ENCODE results near the gene DMD. TPM values are rescaled to one million over a fixed set of nuclear protein-coding genes. Genes with fewer than 3 reads are reported as not detected.

DMD gene
- total and polyA plus RNA-seq, 4 donors = 19.9 to 260 (median 111) TPM

DNA sequence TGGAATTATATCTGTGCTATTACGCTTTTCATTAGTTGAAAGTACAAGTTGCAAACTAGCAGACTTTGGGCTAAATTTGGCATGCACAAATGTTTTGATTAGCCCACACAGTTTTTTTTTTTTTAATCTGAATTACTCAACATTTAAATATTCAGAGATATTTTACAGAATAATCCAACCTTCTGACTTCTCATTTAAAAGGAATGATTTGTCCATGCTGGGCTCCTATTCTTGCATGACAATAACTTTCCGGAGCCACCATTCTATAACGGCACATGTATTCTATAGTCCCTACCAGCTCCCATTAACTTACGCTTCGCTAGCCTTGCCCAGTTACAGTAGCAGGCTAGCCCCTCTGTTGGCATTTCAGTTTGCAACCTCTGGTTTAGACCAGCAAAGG, 1920.2 kb downstream of the DMD start:
- Histone ChIP-seq H3K27me3 (ENCODE audit: control insufficient read depth in 1 of 2, insufficient read depth in 2 of 2, low read length in 1 of 2) (no peaks in the 10 kb centered on the region), H3K36me3 (ENCODE audit: control insufficient read depth in 1 of 2, insufficient read depth in 2 of 2, low read length in 1 of 2) (no peaks in the 10 kb centered on the region), H3K4me3 (ENCODE audit: low read length in 2 of 2) (no peak overlapping the region), H3K9me3 (ENCODE audit: control insufficient read depth, low read length) (no peaks in the 10 kb centered on the region), H3K4me1 (ENCODE audit: control insufficient read depth in 1 of 2, insufficient read depth in 2 of 2, low read length in 2 of 2) (no peaks in the 10 kb centered on the region), H3K27ac (ENCODE audit: low read depth in 1 of 2, low read length in 2 of 2) (no peak overlapping the region)
- no peak for ATAC-seq (ENCODE audit: low FRiP score)
- 58 to 74% methylated on average over 5 of the region's 5 CpGs for WGBS, 2 donors
- DNase-seq = no peak
- intact Hi-C loops (cut with DNase I) = no loop called here

GRCh38 chrX:31287861-31288260, 1923.5 kb downstream of the DMD start:
- Histone ChIP-seq H3K4me1 (ENCODE audit: control insufficient read depth in 1 of 2, insufficient read depth in 2 of 2, low read length in 2 of 2) (no peaks in the 10 kb centered on the region), H3K9me3 (ENCODE audit: control insufficient read depth, low read length) (no peaks in the 10 kb centered on the region), H3K27me3 (ENCODE audit: control insufficient read depth in 1 of 2, insufficient read depth in 2 of 2, low read length in 1 of 2) (no peaks in the 10 kb centered on the region), H3K27ac (ENCODE audit: low read depth in 1 of 2, low read length in 2 of 2) (no peak overlapping the region), H3K4me3 (ENCODE audit: low read length in 2 of 2) (no peak overlapping the region), H3K36me3 (ENCODE audit: control insufficient read depth in 1 of 2, insufficient read depth in 2 of 2, low read length in 1 of 2) (no peaks in the 10 kb centered on the region)
- intact Hi-C loops (cut with DNase I) = no loop called here
- DNase-seq = no peak
- WGBS, 2 donors = 69 to 75% methylated on average over 4 of the region's 4 CpGs
- no peak for ATAC-seq (ENCODE audit: low FRiP score)

GRCh38 chrX:31280580-31280979, 1930.8 kb downstream of the DMD start:
- no peak for DNase-seq
- Histone ChIP-seq H3K36me3 (ENCODE audit: control insufficient read depth in 1 of 2, insufficient read depth in 2 of 2, low read length in 1 of 2) (no peaks in the 10 kb centered on the region), H3K4me1 (ENCODE audit: control insufficient read depth in 1 of 2, insufficient read depth in 2 of 2, low read length in 2 of 2) (no peaks in the 10 kb centered on the region), H3K4me3 (ENCODE audit: low read length in 2 of 2) (no peak overlapping the region), H3K27me3 (ENCODE audit: control insufficient read depth in 1 of 2, insufficient read depth in 2 of 2, low read length in 1 of 2) (no peaks in the 10 kb centered on the region), H3K27ac (ENCODE audit: low read depth in 1 of 2, low read length in 2 of 2) (no peak overlapping the region), H3K9me3 (ENCODE audit: control insufficient read depth, low read length) (no peaks in the 10 kb centered on the region)
- intact Hi-C loops (cut with DNase I) = no loop called here
- ATAC-seq (ENCODE audit: low FRiP score) = no peak
- WGBS, 2 donors = 73 to 91% methylated on average over 4 of the region's 4 CpGs

DNA sequence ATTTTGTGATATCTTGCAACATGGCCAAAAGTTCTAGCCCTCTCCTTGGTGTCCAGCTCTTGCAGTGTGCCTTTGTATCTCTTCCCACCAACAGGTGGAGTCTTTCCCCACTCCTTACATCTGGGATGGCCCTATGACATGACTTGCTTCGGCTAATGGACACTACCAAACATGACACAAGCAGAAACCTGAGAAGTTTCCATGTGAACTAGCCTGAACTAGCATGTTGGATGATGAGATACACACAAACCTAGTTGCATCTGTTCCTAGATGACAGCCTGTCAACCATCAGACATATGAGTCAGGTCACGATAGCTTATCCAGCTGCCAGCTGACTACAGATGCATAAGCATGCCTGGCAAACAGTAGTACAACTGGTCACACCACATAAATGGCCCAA, 1932.0 kb downstream of the DMD start:
- Histone ChIP-seq H3K27ac (ENCODE audit: low read depth in 1 of 2, low read length in 2 of 2) (no peak overlapping the region), H3K4me1 (ENCODE audit: control insufficient read depth in 1 of 2, insufficient read depth in 2 of 2, low read length in 2 of 2) (no peaks in the 10 kb centered on the region), H3K27me3 (ENCODE audit: control insufficient read depth in 1 of 2, insufficient read depth in 2 of 2, low read length in 1 of 2) (no peaks in the 10 kb centered on the region), H3K9me3 (ENCODE audit: control insufficient read depth, low read length) (no peaks in the 10 kb centered on the region), H3K36me3 (ENCODE audit: control insufficient read depth in 1 of 2, insufficient read depth in 2 of 2, low read length in 1 of 2) (no peaks in the 10 kb centered on the region), H3K4me3 (ENCODE audit: low read length in 2 of 2) (no peak overlapping the region)
- intact Hi-C loops (cut with DNase I) = no loop called here
- no peak for ATAC-seq (ENCODE audit: low FRiP score)
- 85 to 90% methylated on average over 2 of the region's 2 CpGs for WGBS, 2 donors
- DNase-seq = no peak

GRCh38 chrX:31272472-31272775, 1938.9 kb downstream of the DMD start:
- Histone ChIP-seq H3K27me3 (ENCODE audit: control insufficient read depth in 1 of 2, insufficient read depth in 2 of 2, low read length in 1 of 2) (no peaks in the 10 kb centered on the region), H3K4me1 (ENCODE audit: control insufficient read depth in 1 of 2, insufficient read depth in 2 of 2, low read length in 2 of 2) (no peaks in the 10 kb centered on the region), H3K4me3 (ENCODE audit: low read length in 2 of 2) (no peak overlapping the region), H3K36me3 (ENCODE audit: control insufficient read depth in 1 of 2, insufficient read depth in 2 of 2, low read length in 1 of 2) (no peaks in the 10 kb centered on the region), H3K9me3 (ENCODE audit: control insufficient read depth, low read length) (no peaks in the 10 kb centered on the region), H3K27ac (ENCODE audit: low read depth in 1 of 2, low read length in 2 of 2) (no peak overlapping the region)
- DNase-seq (no peak), ATAC-seq (ENCODE audit: low FRiP score) (no peak)
- 31 to 57% methylated on average over 4 of the region's 4 CpGs for WGBS, 2 donors
- intact Hi-C loops (cut with DNase I) = no loop called here

DNA sequence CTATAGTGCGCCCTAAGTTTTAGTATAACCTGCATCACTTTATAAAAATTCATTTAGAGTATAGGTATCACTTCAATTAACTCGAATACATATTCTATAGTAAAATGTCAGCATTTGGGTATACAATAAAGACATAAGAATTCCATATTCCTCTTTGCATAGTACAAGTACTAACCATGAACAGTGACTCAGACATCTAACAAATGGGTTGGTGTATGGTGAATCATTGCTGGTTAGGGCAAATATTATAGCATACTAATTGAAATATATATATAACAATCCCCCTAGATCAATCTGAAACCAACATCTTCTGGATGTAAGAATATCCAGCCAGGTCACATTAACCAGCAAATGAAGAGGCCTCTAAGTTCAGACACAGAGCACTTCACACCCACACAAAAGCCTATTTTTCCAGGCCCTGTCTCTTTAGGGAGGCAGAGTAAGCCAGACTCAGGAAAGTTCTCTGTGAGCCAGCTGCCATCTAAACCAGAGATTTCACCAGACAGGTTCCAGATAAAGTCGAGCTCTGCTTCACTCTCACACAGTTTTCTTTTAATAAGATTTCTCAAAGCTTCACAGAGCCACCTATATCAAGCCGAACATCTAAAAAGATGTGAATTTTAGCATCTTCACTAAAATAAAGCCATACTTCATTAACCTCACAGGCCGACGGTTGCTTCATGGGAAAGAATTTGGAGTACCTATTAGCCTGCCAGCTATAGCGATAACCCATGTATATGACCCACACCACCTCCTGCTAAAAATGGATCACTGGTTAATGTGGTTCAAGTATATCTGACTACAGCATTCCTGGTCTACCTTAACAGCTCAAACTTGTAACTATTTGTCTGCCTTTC, 1939.5 kb downstream of the DMD start:
- no peaks in the 10 kb centered on the region for H3K36me3 ChIP-seq (ENCODE audit: control insufficient read depth in 1 of 2, insufficient read depth in 2 of 2, low read length in 1 of 2)
- no peak for DNase-seq
- H3K4me1 ChIP-seq (ENCODE audit: control insufficient read depth in 1 of 2, insufficient read depth in 2 of 2, low read length in 2 of 2) = no peaks in the 10 kb centered on the region
- H3K9me3 ChIP-seq (ENCODE audit: control insufficient read depth, low read length) = no peaks in the 10 kb centered on the region
- intact Hi-C loops (cut with DNase I) = no loop called here
- ATAC-seq (ENCODE audit: low FRiP score) = no peak
- 65 to 80% methylated on average over 7 of the region's 7 CpGs for WGBS, 2 donors
- H3K4me3 ChIP-seq (ENCODE audit: low read length in 2 of 2) = no peak overlapping the region
- H3K27me3 ChIP-seq (ENCODE audit: control insufficient read depth in 1 of 2, insufficient read depth in 2 of 2, low read length in 1 of 2) = no peaks in the 10 kb centered on the region
- H3K27ac ChIP-seq (ENCODE audit: low read depth in 1 of 2, low read length in 2 of 2) = no peak overlapping the region

DNA sequence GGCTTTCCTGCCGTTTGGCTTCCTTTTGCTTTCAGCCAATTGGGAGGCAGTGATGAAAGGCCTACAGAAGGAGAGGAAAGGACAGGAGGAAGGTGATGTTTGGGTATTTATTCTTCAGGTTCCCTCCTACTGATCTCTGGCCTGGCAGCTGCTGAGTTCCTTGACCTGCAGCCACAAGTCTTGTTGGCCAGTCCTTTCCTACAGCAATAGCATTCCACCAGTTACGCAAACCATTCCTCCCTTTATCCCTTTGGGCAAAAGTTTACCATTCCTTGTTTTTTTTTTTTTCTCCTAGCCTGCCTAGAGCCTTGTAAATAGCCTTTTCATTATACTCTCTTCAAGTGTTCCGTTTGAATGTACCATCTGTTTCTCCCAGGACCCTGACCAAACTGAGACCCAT, 1941.4 kb downstream of the DMD start:
- intact Hi-C loops (cut with DNase I) = no loop called here
- ATAC-seq (ENCODE audit: low FRiP score) = no peak

GRCh38 chrX:31268359-31268758, 1943.0 kb downstream of the DMD start:
- no peaks in the 10 kb centered on the region for H3K36me3 ChIP-seq (ENCODE audit: control insufficient read depth in 1 of 2, insufficient read depth in 2 of 2, low read length in 1 of 2)
- no peak overlapping the region for H3K4me3 ChIP-seq (ENCODE audit: low read length in 2 of 2)
- no peaks in the 10 kb centered on the region for H3K9me3 ChIP-seq (ENCODE audit: control insufficient read depth, low read length)
- WGBS, 2 donors = 42 to 47% methylated on average over 4 of the region's 4 CpGs
- DNase-seq (no peak), ATAC-seq (ENCODE audit: low FRiP score) (no peak)
- H3K27me3 ChIP-seq (ENCODE audit: control insufficient read depth in 1 of 2, insufficient read depth in 2 of 2, low read length in 1 of 2) = no peaks in the 10 kb centered on the region
- intact Hi-C loops (cut with DNase I) = no loop called here
- H3K4me1 ChIP-seq (ENCODE audit: control insufficient read depth in 1 of 2, insufficient read depth in 2 of 2, low read length in 2 of 2) = no peaks in the 10 kb centered on the region
- no peak overlapping the region for H3K27ac ChIP-seq (ENCODE audit: low read depth in 1 of 2, low read length in 2 of 2)

More for the DNA sequence above, 1941.4 kb downstream of the DMD start:
- Histone ChIP-seq H3K27me3 (ENCODE audit: control insufficient read depth in 1 of 2, insufficient read depth in 2 of 2, low read length in 1 of 2) (no peaks in the 10 kb centered on the region), H3K4me3 (ENCODE audit: low read length in 2 of 2) (no peak overlapping the region), H3K4me1 (ENCODE audit: control insufficient read depth in 1 of 2, insufficient read depth in 2 of 2, low read length in 2 of 2) (no peaks in the 10 kb centered on the region), H3K36me3 (ENCODE audit: control insufficient read depth in 1 of 2, insufficient read depth in 2 of 2, low read length in 1 of 2) (no peaks in the 10 kb centered on the region), H3K27ac (ENCODE audit: low read depth in 1 of 2, low read length in 2 of 2) (no peak overlapping the region), H3K9me3 (ENCODE audit: control insufficient read depth, low read length) (no peaks in the 10 kb centered on the region)
- DNase-seq = no peak
- 79 to 92% methylated on average over 3 of the region's 3 CpGs for WGBS, 2 donors

Measured in aorta (tissue), 5 donors.